CD14-positive monocyte (primary cell): ENCODE measurements around the gene EML3. TPM values are rescaled to one million over a fixed set of nuclear protein-coding genes. Genes with fewer than 3 reads are reported as not detected.

Experiments used
- DNase-seq, 3 donors: peaks; one replicate each; pipeline ENCODE4 v3.0.0-alpha.2; 2011 to 2022
- H2AFZ ChIP-seq: 2 replicates; pipeline ENCODE4 v1.6.0; 2012; ENCODE audit warnings: mild to moderate bottlenecking, low read depth, low read length, inconsistent platforms; ENCODE audit not compliant: insufficient read depth, poor library complexity, severe bottlenecking
- H3K27ac ChIP-seq, 2 donors: 1 replicate in 1 of 2; 2 replicates in 1 of 2; pipeline ENCODE4 v1.5.1; 2012 to 2013; ENCODE audit warnings: low read length in 2 of 2, control low read depth in 1 of 2, inconsistent platforms in 1 of 2, low read depth in 1 of 2, mild to moderate bottlenecking in 1 of 2
- H3K27me3 ChIP-seq, 2 donors: one replicate each; pipeline versions ENCODE4 v1.6.0 to v1.6.1; 2011 to 2013; ENCODE audit warnings: low read length in 2 of 2; ENCODE audit not compliant: control insufficient read depth in 2 of 2, insufficient read depth in 2 of 2
- H3K36me3 ChIP-seq, 2 donors: replicated peaks in 1 of 2; 1 replicate in 1 of 2; 2 replicates in 1 of 2; pipeline versions ENCODE4 v1.5.1 to v1.6.1; 2012 to 2013; ENCODE audit warnings: low read length in 2 of 2, control low read depth in 1 of 2, inconsistent platforms in 1 of 2, mild to moderate bottlenecking in 1 of 2; ENCODE audit not compliant: insufficient read depth in 2 of 2, control insufficient read depth in 1 of 2
- H3K4me1 ChIP-seq, 2 donors: 1 replicate in 1 of 2; 2 replicates in 1 of 2; pipeline versions ENCODE4 v1.5.1 to v1.6.1; 2012 to 2013; ENCODE audit warnings: low read length in 2 of 2, control low read depth in 1 of 2, inconsistent platforms in 1 of 2, mild to moderate bottlenecking in 1 of 2, moderate library complexity in 1 of 2; ENCODE audit not compliant: insufficient read depth in 2 of 2, control insufficient read depth in 1 of 2
- H3K4me2 ChIP-seq: replicated peaks from 2 replicates; pipeline ENCODE3; 2012; ENCODE audit warnings: low read length, moderate library complexity, mild to moderate bottlenecking; ENCODE audit not compliant: poor library complexity, severe bottlenecking; ENCODE audit errors: extremely low read depth
- H3K4me3 ChIP-seq, 3 experiments: fragments of 200-600 bp in 1 of 3; sonication (generic) in 1 of 3; replicated peaks in 1 of 3; 1 replicate in 2 of 3; 2 replicates in 1 of 3; pipeline ENCODE4 v1.5.1; 2011 to 2013; ENCODE audit warnings: low read length in 3 of 3, mild to moderate bottlenecking in 3 of 3, control low read depth in 2 of 3, low read depth in 2 of 3, inconsistent platforms in 1 of 3, moderate library complexity in 1 of 3
- H3K79me2 ChIP-seq: 2 replicates; pipeline ENCODE4 v1.6.0; 2012; ENCODE audit warnings: mild to moderate bottlenecking, control low read depth, inconsistent platforms, low read length, moderate library complexity; ENCODE audit not compliant: insufficient read depth
- H3K9ac ChIP-seq: 2 replicates; pipeline ENCODE4 v1.6.0; 2017; ENCODE audit warnings: low read length, mild to moderate bottlenecking; ENCODE audit not compliant: insufficient read depth, poor library complexity, severe bottlenecking
- H3K9me3 ChIP-seq, 2 donors: replicated peaks in 1 of 2; 1 replicate in 1 of 2; 2 replicates in 1 of 2; pipeline versions ENCODE4 v1.5.1 to v1.6.1; 2012 to 2013; ENCODE audit warnings: low read length in 2 of 2, control low read depth in 1 of 2; ENCODE audit not compliant: control insufficient read depth in 1 of 2, insufficient read depth in 1 of 2
- H4K20me1 ChIP-seq: 2 replicates; pipeline ENCODE4 v1.6.0; 2012; ENCODE audit warnings: mild to moderate bottlenecking, low read length, control low read depth, moderate library complexity; ENCODE audit not compliant: insufficient read depth
- H3K27ac Mint-ChIP-seq, 7 donors: one replicate each; pipeline ENCODE4 v1.8.0; 2020; ENCODE audit warnings: mild to moderate bottlenecking in 7 of 7, mixed read lengths in 7 of 7, moderate library complexity in 6 of 7, inconsistent platforms in 2 of 7
- H3K27me3 Mint-ChIP-seq, 3 donors: one replicate each; pipeline ENCODE4 v1.8.0; 2021 to 2022; ENCODE audit warnings: low read depth in 3 of 3, mild to moderate bottlenecking in 3 of 3, mixed read lengths in 3 of 3, moderate library complexity in 3 of 3, inconsistent platforms in 1 of 3
- H3K36me3 Mint-ChIP-seq, 2 donors: one replicate each; pipeline ENCODE4 v1.8.0; 2020; ENCODE audit warnings: mixed read lengths in 2 of 2, inconsistent platforms in 1 of 2, mild to moderate bottlenecking in 1 of 2
- H3K4me1 Mint-ChIP-seq: one replicate; pipeline ENCODE4 v1.8.0; 2020; ENCODE audit warnings: mild to moderate bottlenecking, mixed read lengths
- H3K4me3 Mint-ChIP-seq, 2 donors: one replicate each; pipeline ENCODE4 v1.8.0; 2020; ENCODE audit warnings: mild to moderate bottlenecking in 2 of 2, mixed read lengths in 2 of 2, moderate library complexity in 1 of 2
- H3K9me3 Mint-ChIP-seq, 7 donors: one replicate each; pipeline ENCODE4 v1.8.0; 2020 to 2022; ENCODE audit warnings: mixed read lengths in 7 of 7, mild to moderate bottlenecking in 6 of 7, moderate library complexity in 6 of 7, inconsistent platforms in 2 of 7
- CTCF ChIP-seq: fragments of 200-600 bp; IDR thresholded peaks from one replicate; pipeline ENCODE4 v1.8.0; 2022; ENCODE audit warnings: antibody characterized with exemption, mild to moderate bottlenecking
- WGBS: methylation state at CpG from one replicate; pipeline ENCODE4 v1.1.5; 2013; ENCODE audit warnings: missing lambda C conversion rate; ENCODE audit not compliant: insufficient coverage; 5-methylcytosine and 5-hydroxymethylcytosine counted together
- intact Hi-C, 2 donors: fragments of 100-400 bp; cut with micrococcal nuclease; formaldehyde crosslinking; loops; one replicate each; pipeline versions ENCODE4 v1.15.0 to v1.15.1; 2023
- polyA plus RNA-seq, 3 donors: library from polyadenylated mRNA; depleted of rRNA in 1 of 3; unstranded in 2 of 3; stranded (reverse) in 1 of 3; fragments of 300-500 nt in 2 of 3; fragments of >200 nt in 1 of 3; fragmentation: Illumina TruSeq in 2 of 3; gene quantifications; 1 replicate in 2 of 3; 2 replicates in 1 of 3; pipeline ENCODE4 v1.2.3, GENCODE V29; 2012 to 2021

The EML3 gene
- polyA plus RNA-seq, 3 donors: 7.2 to 131 (median 10.6) TPM

- intact Hi-C loops: loop anchor here in 1 of 2 donors (5.0 kb wide), 1 partner anchor 46 kb away; the partner anchor contains the start of gene GANAB
- Histone ChIP-seq H4K20me1 (peaks cover 37% of the 10 kb centered on the region), H3K27ac (peak within 1 kb of the TSS; percentile 79 to 86), H3K4me1 (peaks cover 39 to 49% of the 10 kb centered on the region in 2 donors), H3K4me2 (peak within 1 kb of the TSS; percentile 98), H3K9me3 (no peaks in the 10 kb centered on the region), H3K36me3 (peaks cover 42 to 52% of the 10 kb centered on the region in 2 donors), H3K79me2 (peaks cover 43% of the 10 kb centered on the region), H2AFZ (peak within 1 kb of the TSS; percentile 93), H3K9ac (peak within 1 kb of the TSS; percentile 97), H3K27me3 (no peaks in the 10 kb centered on the region), H3K4me3 (peak within 1 kb of the TSS; percentile 81 to 98 (median 93))
- Mint-ChIP-seq H3K9me3 (no peaks in the 10 kb centered on the region), H3K36me3 (peaks cover 61 to 65% of the 10 kb centered on the region in 2 donors), H3K4me1 (peaks cover 53% of the 10 kb centered on the region), H3K27me3 (no peaks in the 10 kb centered on the region), H3K27ac (peak within 1 kb of the TSS; percentile 85 to 92 (median 88)), H3K4me3 (peak within 1 kb of the TSS; percentile 92 to 96)
- TF ChIP-seq CTCF: no peak
- under 1% methylated on average over 83 of the region's 83 CpGs for WGBS
- DNase-seq: peak; percentile 97
Observed at GRCh38 chr11:62601372-62602140, 11.0 kb downstream of the EML3 start, which contains the start of gene MTA2. Gene MTA2, minus strand, starts transcription at chr11:62601865. Its CDS starts 415 bp downstream, at chr11:62601450.

GRCh38 chr11:62601122-62601371 is 11.5 kb downstream of the EML3 start:
- Mint-ChIP-seq H3K4me3 (peak overlapping the region; percentile 92 to 96), H3K36me3 (peaks cover 61 to 65% of the 10 kb centered on the region in 2 donors)
- peaks cover 39 to 49% of the 10 kb centered on the region in 2 donors for H3K4me1 ChIP-seq

More at GRCh38 chr11:62601122-62601371, 11.5 kb downstream of the EML3 start:
- peaks cover 44 to 53% of the 10 kb centered on the region in 2 donors for H3K36me3 ChIP-seq
- peak in 2 of 3 donors; percentile 28 to 45 for DNase-seq
- peak overlapping the region; percentile 97 for H3K9ac ChIP-seq
- H3K9me3 ChIP-seq: no peaks in the 10 kb centered on the region
- H3K79me2 ChIP-seq: peaks cover 43% of the 10 kb centered on the region
- H3K4me3 ChIP-seq: peak overlapping the region; percentile 81 to 98 (median 93)
- H3K27me3 ChIP-seq: no peaks in the 10 kb centered on the region
- intact Hi-C loops: loop anchor here in 1 of 2 donors (5.0 kb wide), 1 partner anchor 46 kb away; the partner anchor contains the start of gene GANAB
- Mint-ChIP-seq H3K9me3 (no peaks in the 10 kb centered on the region), H3K27ac (peak overlapping the region; percentile 82 to 91 (median 87)), H3K4me1 (peaks cover 51% of the 10 kb centered on the region), H3K27me3 (no peaks in the 10 kb centered on the region)
- peaks cover 42% of the 10 kb centered on the region for H4K20me1 ChIP-seq
- H3K27ac ChIP-seq: peak overlapping the region; percentile 79 to 86
- peak overlapping the region; percentile 98 for H3K4me2 ChIP-seq
- H2AFZ ChIP-seq: peak overlapping the region; percentile 93
- WGBS: 0% methylated on average over 30 of the region's 30 CpGs
- TF ChIP-seq CTCF: no peak
